OCI-LY1 (cell line): ENCODE measurements around the gene LRTM2.

ENCODE experiments used
- H2AFZ ChIP-seq: fragments of 200-600 bp; sonication (generic), shearing (Covaris generic); 2 replicates; pipeline ENCODE4 v1.6.0; 2014; ENCODE audit warnings: antibody characterized with exemption, mild to moderate bottlenecking, low read length
- H3F3A ChIP-seq: fragments of 200-600 bp; sonication (generic), shearing (Covaris generic); 2 replicates; pipeline ENCODE4 v1.6.0; 2014; ENCODE audit warnings: mild to moderate bottlenecking, antibody characterized with exemption, low read length, moderate library complexity; ENCODE audit not compliant: insufficient read depth
- H3K27ac ChIP-seq: fragments of 200-600 bp; sonication (generic); 2 replicates; pipeline ENCODE4 v1.5.1; 2014; ENCODE audit warnings: low read length, mixed run types, mild to moderate bottlenecking, low read depth; ENCODE audit not compliant: poor library complexity, severe bottlenecking
- H3K27me3 ChIP-seq: fragments of 200-600 bp; sonication (generic); 2 replicates; pipeline ENCODE4 v1.6.0; 2014; ENCODE audit warnings: antibody characterized with exemption, mild to moderate bottlenecking, low read length, moderate library complexity; ENCODE audit not compliant: insufficient read depth
- H3K36me3 ChIP-seq: fragments of 200-600 bp; sonication (generic); 2 replicates; pipeline ENCODE4 v1.6.1; 2014; ENCODE audit warnings: mild to moderate bottlenecking, antibody characterized with exemption, low read length, moderate library complexity, mixed read lengths; ENCODE audit not compliant: insufficient read depth
- H3K4me1 ChIP-seq: fragments of 200-600 bp; sonication (generic); 2 replicates; pipeline ENCODE4 v1.5.1; 2014; ENCODE audit warnings: mild to moderate bottlenecking, low read length, moderate library complexity; ENCODE audit not compliant: insufficient read depth, severe bottlenecking
- H3K4me2 ChIP-seq: fragments of 200-600 bp; sonication (generic), shearing (Covaris generic); 2 replicates; pipeline ENCODE4 v1.6.1; 2014; ENCODE audit warnings: low read length
- H3K4me3 ChIP-seq: fragments of 200-600 bp; sonication (generic); 2 replicates; pipeline ENCODE4 v1.5.1; 2014; ENCODE audit warnings: low read length, low read depth, mild to moderate bottlenecking, mixed read lengths; ENCODE audit not compliant: poor library complexity, severe bottlenecking
- H3K79me2 ChIP-seq: fragments of 200-600 bp; shearing (Covaris generic); 2 replicates; pipeline ENCODE4 v1.6.1; 2016; ENCODE audit warnings: mixed run types, low read length, mixed read lengths; ENCODE audit not compliant: insufficient read depth
- H3K9ac ChIP-seq: fragments of 200-600 bp; sonication (generic), shearing (Covaris generic); 2 replicates; pipeline ENCODE4 v1.6.1; 2014; ENCODE audit warnings: mild to moderate bottlenecking, low read length, mixed read lengths
- H3K9me2 ChIP-seq: fragments of 200-600 bp; sonication (generic), shearing (Covaris generic); 2 replicates; pipeline ENCODE4 v1.6.1; 2014; ENCODE audit warnings: low read depth, mild to moderate bottlenecking, low read length, mixed read lengths
- H3K9me3 ChIP-seq: fragments of 200-600 bp; shearing (Covaris generic); 2 replicates; pipeline ENCODE4 v1.6.1; 2014; ENCODE audit warnings: low read length, mixed read lengths
- H4K20me1 ChIP-seq: fragments of 200-600 bp; sonication (generic), shearing (Covaris generic); 2 replicates; pipeline ENCODE4 v1.6.0; 2016; ENCODE audit warnings: mild to moderate bottlenecking, low read length; ENCODE audit not compliant: insufficient read depth
- CTCF ChIP-seq: fragments of 200-600 bp; sonication (generic), shearing (Covaris generic); IDR thresholded peaks from 2 replicates; pipeline ENCODE4 v1.5.1; 2017; ENCODE audit warnings: mild to moderate bottlenecking, antibody characterized with exemption, low read length, moderate library complexity, mixed read lengths
- EZH2 ChIP-seq: fragments of 200-600 bp; sonication (generic), shearing (Covaris generic); IDR thresholded peaks from 2 replicates; pipeline ENCODE4 v1.8.0; 2017; ENCODE audit warnings: borderline replicate concordance, mixed run types, mild to moderate bottlenecking, antibody characterized with exemption, low read length, moderate library complexity, mixed read lengths

Gene LRTM2

GRCh38 chr12:1843641-1844005 is 23.3 kb downstream of the LRTM2 start:
- H3K4me3 ChIP-seq, result no peak overlapping the region
- H3K79me2 ChIP-seq, result no peaks in the 10 kb centered on the region
- H3K9me3 ChIP-seq, result no peaks in the 10 kb centered on the region
- TF ChIP-seq CTCF (no peak), EZH2 (no peak)
- H3K4me1 ChIP-seq, result no peaks in the 10 kb centered on the region
- H3K9me2 ChIP-seq, result no peaks in the 10 kb centered on the region
- H3K9ac ChIP-seq, result no peak overlapping the region
- no peak overlapping the region for H3K4me2 ChIP-seq
- H4K20me1 ChIP-seq, result no peaks in the 10 kb centered on the region
- H3K36me3 ChIP-seq, result no peaks in the 10 kb centered on the region
- no peaks in the 10 kb centered on the region for H3F3A ChIP-seq
- H3K27me3 ChIP-seq, result peaks cover 19% of the 10 kb centered on the region; the same call in 1 of the 2 replicates
- no peak overlapping the region for H2AFZ ChIP-seq
- H3K27ac ChIP-seq, result no peak overlapping the region

- Histone ChIP-seq H3K36me3 (no peaks in the 10 kb centered on the region), H3K4me2 (no peak overlapping the region), H3K27me3 (peaks cover 19% of the 10 kb centered on the region; the same call in 1 of the 2 replicates), H3K4me1 (no peaks in the 10 kb centered on the region), H2AFZ (no peak overlapping the region), H3K4me3 (no peak overlapping the region), H3F3A (no peaks in the 10 kb centered on the region), H3K9ac (no peak overlapping the region), H3K27ac (no peak overlapping the region), H4K20me1 (no peaks in the 10 kb centered on the region), H3K9me3 (no peaks in the 10 kb centered on the region), H3K9me2 (no peaks in the 10 kb centered on the region), H3K79me2 (no peaks in the 10 kb centered on the region)
- no peak for TF ChIP-seq EZH2
- TF ChIP-seq CTCF, result no peak
These were observed 23.9 kb downstream of the LRTM2 start for GRCh38 chr12:1844223-1844622.

- Histone ChIP-seq H3F3A (no peaks in the 10 kb centered on the region), H3K9me3 (no peaks in the 10 kb centered on the region), H3K4me2 (no peak overlapping the region), H3K9me2 (no peaks in the 10 kb centered on the region), H3K4me1 (no peaks in the 10 kb centered on the region), H3K79me2 (no peaks in the 10 kb centered on the region), H2AFZ (no peak overlapping the region), H3K4me3 (no peak overlapping the region), H3K9ac (no peak overlapping the region), H4K20me1 (no peaks in the 10 kb centered on the region), H3K27me3 (peaks cover 19% of the 10 kb centered on the region; the same call in 1 of the 2 replicates), H3K36me3 (no peaks in the 10 kb centered on the region), H3K27ac (no peak overlapping the region)
- TF ChIP-seq EZH2 (no peak), CTCF (no peak)
These were observed 24.5 kb downstream of the LRTM2 start for GRCh38 chr12:1844661-1845409.
